NCI-H446 treated with DMSO at 0.1 percent for 48 hours (cell line): ENCODE data around the gene SPRED2.

Source experiments
- DNase-seq: peaks from one replicate; lab custom pipeline; 2025; lab: John Stamatoyannopoulos, UW

Gene SPRED2

GRCh38 chr2:65277118-65277517, 155.3 kb downstream of the SPRED2 start:
- no peak for DNase-seq

DNA sequence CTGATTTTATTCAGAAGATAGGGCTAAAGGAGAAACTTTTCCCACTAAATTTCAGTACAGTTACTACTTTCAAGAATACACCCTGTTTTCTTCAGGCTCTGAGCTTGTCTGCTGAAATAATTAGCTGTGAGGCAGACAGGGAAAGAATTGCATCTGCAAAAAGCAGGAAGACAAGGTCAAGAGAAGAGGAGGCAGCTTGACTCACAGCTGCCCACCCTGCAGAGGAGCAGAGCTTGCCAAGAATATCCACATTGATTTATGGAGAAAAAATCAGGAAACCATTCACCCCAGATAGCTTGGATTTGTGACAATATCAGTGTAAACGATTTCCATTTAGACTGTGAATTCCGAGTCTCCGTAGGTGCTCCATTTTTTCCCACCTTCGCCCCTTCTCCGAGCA, 155.8 kb downstream of the SPRED2 start:
- peak; percentile 10 for DNase-seq

DNA sequence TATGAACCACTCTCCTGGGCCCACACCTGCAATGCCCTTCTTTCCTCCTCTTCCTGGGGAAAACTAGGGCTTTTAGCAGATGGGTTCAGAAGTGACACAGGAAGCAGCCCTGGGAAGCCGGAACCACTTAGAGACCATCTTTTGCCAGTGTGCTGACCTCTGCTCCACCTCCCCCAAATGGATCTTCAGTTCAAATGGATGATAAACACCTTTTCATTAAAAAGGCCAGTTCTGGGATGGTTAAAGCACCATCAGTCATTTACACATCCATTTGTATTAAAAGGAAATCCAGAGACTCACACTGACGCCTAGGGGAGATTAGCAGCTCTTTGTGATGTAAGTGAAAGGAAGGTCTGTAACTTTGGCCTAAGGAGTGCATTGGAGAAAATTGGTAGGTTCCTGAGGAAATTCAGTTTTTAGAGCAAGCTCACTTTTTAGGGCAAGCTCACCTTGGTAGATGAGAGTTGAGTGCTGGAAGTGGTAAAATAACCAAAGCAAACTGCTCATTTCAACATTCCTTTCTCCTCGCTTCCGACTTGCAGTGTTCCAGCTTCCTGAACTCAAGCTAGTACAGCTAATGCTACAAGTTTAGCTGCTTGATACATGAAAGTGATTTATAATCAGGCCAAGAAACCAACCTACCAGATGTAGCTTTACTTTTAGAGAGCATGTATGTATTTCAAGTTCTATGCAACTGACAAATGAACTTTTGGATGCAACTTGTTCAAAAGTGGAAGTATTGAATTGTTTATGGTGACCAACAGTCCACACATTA, 157.1 kb downstream of the SPRED2 start:
- no peak for DNase-seq

DNA sequence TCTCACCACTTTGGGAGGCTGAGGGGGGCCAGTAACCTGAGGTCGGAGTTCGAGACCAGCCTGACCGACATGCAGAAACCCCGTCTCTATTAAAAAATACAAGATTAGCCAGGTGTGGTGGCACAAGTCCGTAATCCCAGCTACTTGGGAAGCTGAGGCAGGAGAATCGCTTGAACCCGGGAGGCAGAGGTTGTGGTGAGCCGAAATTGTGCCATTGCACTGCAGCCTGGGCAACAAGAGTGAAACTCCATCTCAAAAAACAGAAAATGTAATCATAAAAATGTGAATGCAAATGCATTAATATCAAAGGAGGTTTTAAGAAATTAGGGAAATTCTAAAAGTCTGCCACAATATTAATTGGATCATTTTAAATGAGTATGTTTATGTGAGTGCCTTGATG, 159.1 kb downstream of the SPRED2 start:
- no peak for DNase-seq

DNA sequence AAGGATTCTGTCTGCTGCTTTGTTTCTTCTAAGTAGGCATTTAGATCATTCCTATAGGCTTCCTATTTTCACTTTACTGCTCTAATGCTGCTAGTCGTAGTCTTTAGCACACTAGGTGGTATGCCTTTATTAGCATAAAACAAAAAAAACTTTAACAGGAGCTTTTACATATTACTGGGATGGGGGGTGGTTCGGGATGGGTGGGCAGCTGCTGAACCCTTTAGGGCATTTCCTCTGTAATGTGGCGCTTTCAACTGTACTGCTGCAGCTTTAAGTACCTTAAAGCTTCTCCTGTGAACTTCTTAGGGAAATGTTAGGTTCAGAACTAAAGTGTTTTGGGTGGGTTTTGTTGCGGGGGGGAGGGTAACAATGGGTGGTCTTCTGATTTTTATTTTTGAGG, 163.4 kb downstream of the SPRED2 start:
- DNase-seq: no peak

- no peak for DNase-seq
Observed at GRCh38 chr2:65267008-65267407, 165.4 kb downstream of the SPRED2 start.

- DNase-seq: no peak
Observed at GRCh38 chr2:65265671-65266045, 166.7 kb downstream of the SPRED2 start.

- peak; percentile 37 for DNase-seq
Observed at GRCh38 chr2:65264821-65265670, 167.4 kb downstream of the SPRED2 start.

DNA sequence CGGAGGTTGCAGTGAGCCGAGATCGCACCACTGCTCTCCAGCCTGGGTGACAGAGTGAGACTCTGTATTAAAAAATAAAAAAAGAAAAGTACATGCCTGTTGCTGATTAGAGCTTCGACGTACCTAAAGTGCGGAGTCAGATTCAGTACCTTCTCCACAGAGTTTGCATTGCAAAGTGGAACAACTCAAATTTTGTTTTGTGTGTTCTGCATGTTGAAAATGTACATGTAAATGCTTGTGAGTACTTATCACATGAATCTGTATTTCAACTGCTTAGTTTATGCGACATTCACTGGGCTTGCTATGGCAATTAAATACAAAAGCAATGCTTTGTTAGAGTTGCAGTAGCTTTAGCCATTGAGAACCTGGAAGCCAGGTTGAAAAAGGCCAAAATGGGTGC, 168.4 kb downstream of the SPRED2 start:
- DNase-seq: no peak

- no peak for DNase-seq
Observed at GRCh38 chr2:65263262-65263661, 169.1 kb downstream of the SPRED2 start.

GRCh38 chr2:65261676-65262075, 170.7 kb downstream of the SPRED2 start:
- DNase-seq: no peak
